Tibial nerve (tissue), 3 donors: ENCODE data around the gene TMEM132E.

Experiments used
- POLR2A ChIP-seq, 2 donors: fragments of 450-650 bp; IDR thresholded peaks; one replicate each; pipeline ENCODE4 v1.6.1; 2017; ENCODE audit warnings: antibody characterized with exemption in 2 of 2, mild to moderate bottlenecking in 2 of 2, moderate library complexity in 2 of 2
- TF ChIP-seq, protein P1 (sequence below), 5 experiments: fragments of 200-600 bp in 3 of 5; fragments of 450-650 bp in 2 of 5; sonication (generic) in 3 of 5; IDR thresholded peaks; one replicate each; pipeline ENCODE4 v1.5.1; 2016 to 2019; ENCODE audit warnings: antibody characterized with exemption in 5 of 5, mild to moderate bottlenecking in 3 of 5, moderate library complexity in 2 of 5

GRCh38 chr17:34592002-34592401 lies 12.6 kb downstream of the TMEM132E start:
- no peak for TF ChIP-seq POLR2A (IDR thresholded peaks at IDR 0.05)
- TF ChIP-seq, protein P1, sequence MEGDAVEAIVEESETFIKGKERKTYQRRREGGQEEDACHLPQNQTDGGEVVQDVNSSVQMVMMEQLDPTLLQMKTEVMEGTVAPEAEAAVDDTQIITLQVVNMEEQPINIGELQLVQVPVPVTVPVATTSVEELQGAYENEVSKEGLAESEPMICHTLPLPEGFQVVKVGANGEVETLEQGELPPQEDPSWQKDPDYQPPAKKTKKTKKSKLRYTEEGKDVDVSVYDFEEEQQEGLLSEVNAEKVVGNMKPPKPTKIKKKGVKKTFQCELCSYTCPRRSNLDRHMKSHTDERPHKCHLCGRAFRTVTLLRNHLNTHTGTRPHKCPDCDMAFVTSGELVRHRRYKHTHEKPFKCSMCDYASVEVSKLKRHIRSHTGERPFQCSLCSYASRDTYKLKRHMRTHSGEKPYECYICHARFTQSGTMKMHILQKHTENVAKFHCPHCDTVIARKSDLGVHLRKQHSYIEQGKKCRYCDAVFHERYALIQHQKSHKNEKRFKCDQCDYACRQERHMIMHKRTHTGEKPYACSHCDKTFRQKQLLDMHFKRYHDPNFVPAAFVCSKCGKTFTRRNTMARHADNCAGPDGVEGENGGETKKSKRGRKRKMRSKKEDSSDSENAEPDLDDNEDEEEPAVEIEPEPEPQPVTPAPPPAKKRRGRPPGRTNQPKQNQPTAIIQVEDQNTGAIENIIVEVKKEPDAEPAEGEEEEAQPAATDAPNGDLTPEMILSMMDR (IDR thresholded peaks at IDR 0.05): no peak
